Upper lobe of left lung (tissue), 6 donors: ENCODE results near the gene FBXO34. TPM values are rescaled to one million over a fixed set of nuclear protein-coding genes. Genes with fewer than 3 reads are reported as not detected.
A peak's percentile ranks its signal among the peaks of the same experiment; 100 is the strongest.

Experiments used
- ATAC-seq, 2 donors: fragments of 200-7000 bp; cut with Tn5 transposase; one replicate each; pipeline ENCODE4 v1.9.1; 2022; ENCODE audit warnings: mild to moderate bottlenecking in 2 of 2, moderate library complexity in 2 of 2; ENCODE audit not compliant: low FRiP score in 2 of 2
- DNase-seq, 2 donors: peaks; one replicate each; pipeline ENCODE4 v3.0.0-alpha.2; 2019 to 2020
- H3K27ac ChIP-seq, 4 donors: fragments of 200-600 bp; sonication (generic); one replicate each; pipeline ENCODE4 v1.5.1; 2016 to 2019
- H3K27me3 ChIP-seq, 4 donors: fragments of 200-600 bp; sonication (generic); one replicate each; pipeline ENCODE4 v1.5.1; 2017 to 2019
- H3K36me3 ChIP-seq, 4 donors: fragments of 200-600 bp; sonication (generic); one replicate each; pipeline ENCODE4 v1.5.1; 2016 to 2019
- H3K4me1 ChIP-seq, 4 donors: fragments of 200-600 bp; sonication (generic); one replicate each; pipeline ENCODE4 v1.5.1; 2018 to 2019
- H3K4me3 ChIP-seq, 4 donors: fragments of 200-600 bp; sonication (generic); one replicate each; pipeline ENCODE4 v1.5.1; 2017 to 2019; ENCODE audit warnings: mild to moderate bottlenecking in 2 of 4, moderate library complexity in 1 of 4
- H3K9me3 ChIP-seq, 4 donors: fragments of 200-600 bp; sonication (generic); one replicate each; pipeline ENCODE4 v1.5.1; 2018 to 2019
- CTCF ChIP-seq, 6 experiments: fragments of 450-650 bp in 4 of 6; fragments of 200-600 bp in 2 of 6; sonication (generic) in 2 of 6; IDR thresholded peaks; one replicate each; pipeline ENCODE4 v1.5.1; 2016 to 2019; ENCODE audit warnings: antibody characterized with exemption in 6 of 6
- EP300 ChIP-seq, 4 donors: sonication (generic); formaldehyde crosslinking; IDR thresholded peaks; one replicate each; pipeline ENCODE4 v1.5.1; 2017; ENCODE audit warnings: antibody characterized with exemption in 4 of 4, control low read depth in 2 of 4
- POLR2A ChIP-seq, 4 donors: fragments of 450-650 bp; IDR thresholded peaks; one replicate each; pipeline ENCODE4 v1.5.1; 2016 to 2017; ENCODE audit warnings: antibody characterized with exemption in 4 of 4, mild to moderate bottlenecking in 2 of 4
- POLR2AphosphoS5 ChIP-seq, 2 donors: sonication (generic); formaldehyde crosslinking; IDR thresholded peaks; one replicate each; pipeline ENCODE4 v1.5.1; 2017; ENCODE audit warnings: antibody characterized with exemption in 2 of 2
- WGBS, 2 donors: methylation state at CpG; one replicate each; pipeline ENCODE4 v1.1.5; 2017 to 2018; 5-methylcytosine and 5-hydroxymethylcytosine counted together
- total RNA-seq, 6 donors: library from RNA; depleted of rRNA in 4 of 6; stranded (reverse); fragments of >200 nt in 4 of 6; gene quantifications; one replicate each; pipeline versions ENCODE4 v1.1.0 to v1.2.1, GENCODE V29; 2016 to 2021
- donor health status: DM: no; HTN: no; CAD: no; lungs with moderate emphysema.
- donor health status: DM: no; HTN: yes; CAD: no; lungs with severe emphysema.

The FBXO34 gene
- total RNA-seq, 6 donors from 2014 or later: 19.9 to 52.1 (median 34.0) TPM

- H3K27me3 ChIP-seq: no peaks in the 10 kb centered on the region
- H3K9me3 ChIP-seq: no peaks in the 10 kb centered on the region
- peaks cover 23 to 66% (median 44%) of the 10 kb centered on the region in 4 donors for H3K4me1 ChIP-seq
- peak overlapping the region in 1 of 4 donors; percentile 45 for H3K27ac ChIP-seq
- DNase-seq (no peak), ATAC-seq (no peak)
- TF ChIP-seq CTCF (IDR thresholded peaks at IDR 0.05) (no peak), POLR2A (IDR thresholded peaks at IDR 0.05) (no peak), EP300 (IDR thresholded peaks at IDR 0.05) (no peak), POLR2AphosphoS5 (IDR thresholded peaks at IDR 0.05) (no peak)
- no peaks in the 10 kb centered on the region for H3K36me3 ChIP-seq
- no peak overlapping the region for H3K4me3 ChIP-seq
Measured at GRCh38 chr14:55303125-55303499, 31.9 kb downstream of the FBXO34 start.

GRCh38 chr14:55303691-55304145 is 32.5 kb downstream of the FBXO34 start:
- peak overlapping the region in 1 of 4 donors; percentile 45 for H3K27ac ChIP-seq
- TF ChIP-seq EP300 (IDR thresholded peaks at IDR 0.05): no peak
- TF ChIP-seq POLR2A (IDR thresholded peaks at IDR 0.05): no peak
- TF ChIP-seq POLR2AphosphoS5 (IDR thresholded peaks at IDR 0.05): no peak
- TF ChIP-seq CTCF (IDR thresholded peaks at IDR 0.05): no peak
- DNase-seq (no peak), ATAC-seq (peak in 1 of 2 donors; percentile 55)
- peaks cover 23 to 66% (median 44%) of the 10 kb centered on the region in 4 donors for H3K4me1 ChIP-seq
- no peaks in the 10 kb centered on the region for H3K9me3 ChIP-seq
- H3K4me3 ChIP-seq: no peak overlapping the region
- 62% methylated on average over 2 of the region's 2 CpGs for WGBS, 2 donors
- no peaks in the 10 kb centered on the region for H3K27me3 ChIP-seq
- H3K36me3 ChIP-seq: no peaks in the 10 kb centered on the region

GRCh38 chr14:55306938-55307589 is 35.8 kb downstream of the FBXO34 start:
- 51 to 54% methylated on average over 5 of the region's 5 CpGs for WGBS, 2 donors
- DNase-seq (no peak), ATAC-seq (peak in 1 of 2 donors; percentile 16)
- no peaks in the 10 kb centered on the region for H3K36me3 ChIP-seq
- peaks cover 28 to 60% (median 42%) of the 10 kb centered on the region in 4 donors for H3K4me1 ChIP-seq
- H3K4me3 ChIP-seq: no peak overlapping the region
- no peaks in the 10 kb centered on the region for H3K27me3 ChIP-seq
- TF ChIP-seq POLR2AphosphoS5 (IDR thresholded peaks at IDR 0.05): no peak
- TF ChIP-seq EP300 (IDR thresholded peaks at IDR 0.05): no peak
- TF ChIP-seq POLR2A (IDR thresholded peaks at IDR 0.05): no peak
- no peak for TF ChIP-seq CTCF (IDR thresholded peaks at IDR 0.05)
- peaks cover 0 to 1% (median under 1%) of the 10 kb centered on the region in 4 donors for H3K9me3 ChIP-seq
- no peak overlapping the region for H3K27ac ChIP-seq

- no peaks in the 10 kb centered on the region for H3K36me3 ChIP-seq
- ATAC-seq: no peak
- WGBS, 2 donors: 87% methylated on average over 2 of the region's 2 CpGs
- no peak overlapping the region for H3K4me3 ChIP-seq
- no peak for DNase-seq
- H3K4me1 ChIP-seq: peaks cover 18 to 47% (median 29%) of the 10 kb centered on the region in 4 donors
- H3K27ac ChIP-seq: no peak overlapping the region
- H3K9me3 ChIP-seq: peaks cover 4 to 15% (median 8%) of the 10 kb centered on the region in 4 donors
- TF ChIP-seq POLR2AphosphoS5 (IDR thresholded peaks at IDR 0.05): no peak
- TF ChIP-seq CTCF (IDR thresholded peaks at IDR 0.05): no peak
- no peak for TF ChIP-seq POLR2A (IDR thresholded peaks at IDR 0.05)
- no peak for TF ChIP-seq EP300 (IDR thresholded peaks at IDR 0.05)
- H3K27me3 ChIP-seq: no peaks in the 10 kb centered on the region
Measured at GRCh38 chr14:55309154-55309553, 37.9 kb downstream of the FBXO34 start.
